ENCODE measurements around the gene FOXK1. TPM values are rescaled to one million over a fixed set of nuclear protein-coding genes. Genes with fewer than 3 reads are reported as not detected.

FOXK1 gene
- total RNA-seq, 2 donors from 2014 or later: 29.6 to 30.8 TPM

DNA sequence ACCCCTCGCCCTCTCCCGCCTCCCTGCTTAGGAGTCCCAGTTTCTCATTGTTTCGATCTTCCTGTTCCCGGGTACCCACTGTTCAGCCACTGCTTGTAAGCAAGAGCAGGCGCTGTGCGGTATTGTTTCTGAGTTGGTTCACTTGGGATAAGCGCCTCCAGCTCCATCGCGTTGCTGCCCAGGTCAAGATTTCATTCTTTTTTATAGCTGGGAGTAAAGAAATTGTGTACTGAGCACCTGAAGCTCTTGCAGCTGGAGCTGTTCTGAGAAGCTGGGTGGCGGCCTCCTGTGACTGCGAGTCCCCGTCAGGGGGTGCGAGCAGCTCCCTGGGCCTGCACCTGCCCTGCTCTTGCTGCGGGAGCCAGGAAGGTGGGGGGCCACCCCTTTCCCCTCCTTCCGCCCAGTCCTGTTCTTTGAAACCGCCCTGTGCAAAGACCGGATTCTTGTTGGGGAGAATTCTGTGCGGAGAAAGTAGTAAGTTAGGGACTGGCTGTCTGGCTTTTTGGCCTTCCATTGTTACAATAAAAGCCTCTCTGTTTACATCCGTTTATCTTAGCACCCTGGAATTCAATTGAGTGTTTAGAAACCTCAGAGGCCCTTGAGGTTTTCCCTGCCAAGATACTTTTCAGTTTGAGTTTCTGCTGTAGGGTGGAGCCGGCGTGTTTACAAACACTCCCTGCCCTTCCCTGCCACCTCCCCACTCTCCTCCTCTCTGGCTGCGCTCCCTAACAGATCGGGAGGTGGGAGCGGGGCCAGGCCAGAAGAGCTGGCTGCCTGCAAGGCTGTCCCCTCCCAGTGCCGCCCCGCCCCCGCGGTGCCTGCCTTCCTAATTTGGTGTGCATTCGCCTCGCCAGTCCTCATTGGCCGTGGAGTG lies 62.5 kb downstream of the FOXK1 start:
- H3K9me3 ChIP-seq: no peaks in the 10 kb centered on the region
- H3K4me3 ChIP-seq: peak overlapping the region; percentile 12
- no peaks in the 10 kb centered on the region for H3K27me3 ChIP-seq
- peaks cover 8% of the 10 kb centered on the region for H3K4me1 ChIP-seq
- no peaks in the 10 kb centered on the region for H3K36me3 ChIP-seq
- H3K27ac ChIP-seq: peak overlapping the region; percentile 93
- intact Hi-C loops (cut with DNase I): no loop called here
- peak overlapping the region; percentile 59 to 84 for H3K9ac ChIP-seq (ENCODE audit: low read depth in 2 of 2, low read length in 2 of 2)
- TF ChIP-seq, protein P1, sequence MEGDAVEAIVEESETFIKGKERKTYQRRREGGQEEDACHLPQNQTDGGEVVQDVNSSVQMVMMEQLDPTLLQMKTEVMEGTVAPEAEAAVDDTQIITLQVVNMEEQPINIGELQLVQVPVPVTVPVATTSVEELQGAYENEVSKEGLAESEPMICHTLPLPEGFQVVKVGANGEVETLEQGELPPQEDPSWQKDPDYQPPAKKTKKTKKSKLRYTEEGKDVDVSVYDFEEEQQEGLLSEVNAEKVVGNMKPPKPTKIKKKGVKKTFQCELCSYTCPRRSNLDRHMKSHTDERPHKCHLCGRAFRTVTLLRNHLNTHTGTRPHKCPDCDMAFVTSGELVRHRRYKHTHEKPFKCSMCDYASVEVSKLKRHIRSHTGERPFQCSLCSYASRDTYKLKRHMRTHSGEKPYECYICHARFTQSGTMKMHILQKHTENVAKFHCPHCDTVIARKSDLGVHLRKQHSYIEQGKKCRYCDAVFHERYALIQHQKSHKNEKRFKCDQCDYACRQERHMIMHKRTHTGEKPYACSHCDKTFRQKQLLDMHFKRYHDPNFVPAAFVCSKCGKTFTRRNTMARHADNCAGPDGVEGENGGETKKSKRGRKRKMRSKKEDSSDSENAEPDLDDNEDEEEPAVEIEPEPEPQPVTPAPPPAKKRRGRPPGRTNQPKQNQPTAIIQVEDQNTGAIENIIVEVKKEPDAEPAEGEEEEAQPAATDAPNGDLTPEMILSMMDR (IDR thresholded peaks at IDR 0.05): no peak
- peak; percentile 99 for DNase-seq

DNA sequence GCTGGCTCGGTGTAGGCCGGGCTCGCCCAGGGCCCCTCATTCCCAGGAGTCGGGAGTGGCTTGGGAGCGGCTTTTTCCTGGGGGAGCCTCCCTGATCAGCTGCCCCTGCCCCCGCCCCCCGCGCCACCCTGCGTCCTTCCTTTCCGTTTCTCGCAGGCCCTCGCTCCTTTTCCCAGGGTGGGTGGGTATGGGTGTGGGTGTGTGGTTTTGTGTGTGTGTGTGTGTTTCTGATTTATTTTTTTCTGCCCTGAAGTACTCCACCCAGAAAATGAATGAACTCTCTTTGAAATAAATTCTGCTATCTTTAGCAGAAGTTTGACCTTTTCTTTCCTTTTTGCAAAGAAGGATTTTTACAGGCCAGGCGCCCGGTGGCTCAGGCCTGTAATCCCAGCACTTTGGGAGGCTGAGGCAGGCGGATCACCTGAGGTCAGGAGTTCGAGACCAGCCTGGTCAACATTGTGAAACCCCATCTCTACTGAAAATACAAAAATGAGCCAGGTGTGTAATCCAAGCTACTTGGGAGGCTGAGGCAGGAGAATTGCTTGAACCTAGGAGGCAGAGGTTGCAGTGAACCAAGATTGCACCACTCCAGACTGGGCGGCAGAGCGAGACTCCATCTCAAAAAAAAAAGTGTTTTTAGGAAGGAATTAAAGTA lies 63.3 kb downstream of the FOXK1 start:
- H3K9me3 ChIP-seq: no peaks in the 10 kb centered on the region
- TF ChIP-seq, protein P1 (IDR thresholded peaks at IDR 0.05): no peak
- H3K4me1 ChIP-seq: peaks cover 8% of the 10 kb centered on the region
- no peaks in the 10 kb centered on the region for H3K27me3 ChIP-seq
- H3K36me3 ChIP-seq: no peaks in the 10 kb centered on the region
- H3K9ac ChIP-seq (ENCODE audit: low read depth in 2 of 2, low read length in 2 of 2): peak overlapping the region; percentile 59 to 84
- H3K4me3 ChIP-seq: peak overlapping the region; percentile 12
- no peak for DNase-seq
- intact Hi-C loops (cut with DNase I): no loop called here
- H3K27ac ChIP-seq: peak overlapping the region; percentile 93

DNA sequence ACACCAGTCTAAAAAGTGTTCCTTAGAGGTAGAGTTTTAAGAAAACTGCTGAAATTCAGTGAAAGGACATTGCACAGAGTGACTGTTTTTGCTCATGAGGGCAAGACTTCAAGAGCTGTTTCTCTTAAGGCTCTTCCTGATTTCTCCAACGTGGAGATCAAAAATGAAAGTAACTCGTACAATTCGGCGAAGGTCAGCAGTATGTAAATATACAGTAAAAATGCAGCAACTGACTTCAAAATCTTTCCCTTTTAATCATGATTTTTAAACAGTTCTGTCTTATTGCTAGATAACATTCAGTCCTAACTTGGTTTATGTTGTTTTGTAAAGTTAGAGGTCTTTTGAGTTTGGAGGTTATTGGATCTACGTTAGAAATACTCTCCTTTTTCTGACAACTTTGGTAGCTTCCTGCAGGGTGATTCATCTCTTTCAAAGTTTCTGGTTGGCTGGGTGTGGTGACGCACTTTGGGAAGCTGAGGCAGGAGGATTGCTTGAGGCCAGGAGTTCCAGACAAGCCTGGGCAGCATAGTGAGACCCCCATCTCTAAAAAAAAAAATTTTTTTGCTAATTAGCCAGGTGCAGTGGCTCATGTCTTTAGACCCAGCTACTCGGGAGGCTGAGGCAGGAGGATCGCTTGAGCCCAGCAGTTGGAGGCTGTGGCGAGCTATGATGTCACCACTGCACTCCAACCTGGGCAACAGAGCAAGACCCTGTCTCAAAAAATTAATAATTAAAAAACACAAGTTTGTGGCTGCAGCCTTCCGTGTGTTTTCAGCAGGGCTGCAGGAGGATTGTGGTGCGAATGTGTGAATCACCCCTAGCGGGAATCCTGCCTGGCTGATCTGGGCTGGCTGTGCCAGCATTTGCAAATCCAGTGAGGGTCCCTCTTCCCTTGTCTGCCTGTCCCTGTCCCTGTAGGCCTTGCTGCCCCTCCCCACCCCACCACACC lies 64.2 kb downstream of the FOXK1 start:
- intact Hi-C loops (cut with DNase I): no loop called here
- peak overlapping the region; percentile 12 for H3K4me3 ChIP-seq

DNA sequence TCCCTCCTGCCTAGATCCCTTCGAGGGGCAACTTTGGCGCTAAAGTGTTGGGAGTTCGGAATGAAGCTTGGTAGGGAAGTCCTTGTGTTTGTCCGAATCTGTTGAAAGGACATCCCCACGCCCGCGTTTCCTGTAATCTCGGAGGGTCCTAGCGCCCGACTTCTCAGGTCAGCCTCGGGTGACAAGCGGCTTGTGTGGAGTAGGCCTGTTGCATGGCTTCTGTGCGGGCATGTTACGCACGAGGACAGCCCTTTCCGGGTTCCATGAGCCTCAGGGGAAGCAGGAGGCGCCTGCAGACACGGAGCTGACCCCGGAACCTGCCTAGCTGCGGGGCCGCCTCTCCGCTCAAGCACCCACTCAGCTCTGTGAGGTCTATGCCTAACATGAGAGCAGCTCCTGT lies 64.9 kb downstream of the FOXK1 start:
- H3K27ac ChIP-seq: peak overlapping the region; percentile 93
- intact Hi-C loops (cut with DNase I): no loop called here
- no peaks in the 10 kb centered on the region for H3K36me3 ChIP-seq
- H3K4me3 ChIP-seq: no peak overlapping the region
- H3K9me3 ChIP-seq: no peaks in the 10 kb centered on the region
- no peak for DNase-seq
- H3K4me1 ChIP-seq: peaks cover 8% of the 10 kb centered on the region
- no peaks in the 10 kb centered on the region for H3K27me3 ChIP-seq
- TF ChIP-seq, protein P1 (IDR thresholded peaks at IDR 0.05): no peak
- peak overlapping the region in 1 of 2 donors; percentile 51 for H3K9ac ChIP-seq (ENCODE audit: low read depth in 2 of 2, low read length in 2 of 2)

More for the DNA sequence above, 64.2 kb downstream of the FOXK1 start:
- DNase-seq: peak; percentile 67
- Histone ChIP-seq H3K27ac (peak overlapping the region; percentile 93), H3K4me1 (peaks cover 8% of the 10 kb centered on the region), H3K36me3 (no peaks in the 10 kb centered on the region), H3K27me3 (no peaks in the 10 kb centered on the region), H3K9ac (ENCODE audit: low read depth in 2 of 2, low read length in 2 of 2) (peak overlapping the region; percentile 59 to 76), H3K9me3 (no peaks in the 10 kb centered on the region)
- TF ChIP-seq, protein P1 (IDR thresholded peaks at IDR 0.05): no peak

DNA sequence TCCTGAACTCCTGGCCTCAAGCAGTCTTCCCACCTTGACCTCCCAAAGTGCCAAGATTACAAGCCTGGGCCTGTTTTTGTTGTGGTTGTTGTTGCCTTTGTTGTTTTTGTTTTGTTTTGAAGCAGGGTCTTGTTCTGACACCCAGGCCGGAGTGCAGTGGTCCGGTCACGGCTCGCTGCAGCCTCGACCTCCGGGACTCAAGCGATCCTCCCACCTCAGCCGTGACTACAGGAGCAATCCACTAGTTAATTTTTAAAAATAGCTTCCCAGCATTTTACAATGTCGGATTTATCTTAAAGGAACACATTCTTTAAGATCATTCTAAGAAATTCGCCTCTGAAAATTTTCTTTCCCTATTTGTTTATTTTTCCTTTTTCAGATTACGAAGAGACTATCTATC lies 65.7 kb downstream of the FOXK1 start:
- DNase-seq: no peak
- no peak overlapping the region for H3K27ac ChIP-seq
- TF ChIP-seq, protein P1 (IDR thresholded peaks at IDR 0.05): no peak
- peaks cover 7% of the 10 kb centered on the region for H3K4me1 ChIP-seq
- H3K36me3 ChIP-seq: no peaks in the 10 kb centered on the region
- no peak overlapping the region for H3K4me3 ChIP-seq
- intact Hi-C loops (cut with DNase I): no loop called here
- H3K9ac ChIP-seq (ENCODE audit: low read depth in 2 of 2, low read length in 2 of 2): no peak overlapping the region
- no peaks in the 10 kb centered on the region for H3K27me3 ChIP-seq
- no peaks in the 10 kb centered on the region for H3K9me3 ChIP-seq

Measured in colonic mucosa (tissue), 4 donors.